AG04450 (cell line): ENCODE measurements around the gene THBS4. TPM values are rescaled to one million over a fixed set of nuclear protein-coding genes. Genes with fewer than 3 reads are reported as not detected.

Experiments
- CTCF ChIA-PET: fragments of 300-600, 350-600 bp; formaldehyde crosslinking; extraction: SDS; loops from one replicate; lab custom pipeline; 2022; ENCODE audit warnings: antibody characterized with exemption, inconsistent platforms; lab: Charles Lee
- POLR2A ChIA-PET: fragments of 350-600 bp; formaldehyde crosslinking; extraction: SDS; loops from one replicate; lab custom pipeline; 2021; ENCODE audit warnings: antibody characterized with exemption, inconsistent platforms; lab: Yijun Ruan, JAX
- DNase-seq: peaks from one replicate; pipeline ENCODE4 v3.0.0-alpha.2; 2011; ENCODE audit warnings: low read depth, low spot score
- H3K27ac ChIP-seq: one replicate; pipeline ENCODE4 v1.5.1; 2012; ENCODE audit warnings: low read depth, low read length, control low read depth
- H3K27me3 ChIP-seq: one replicate; pipeline ENCODE4 v1.6.0; 2012; ENCODE audit warnings: low read length; ENCODE audit not compliant: control insufficient read depth, insufficient read depth
- H3K4me3 ChIP-seq: 2 replicates; pipeline ENCODE4 v1.5.1; 2011; ENCODE audit warnings: mild to moderate bottlenecking, low read depth, low read length, control low read depth
- H3K9me3 ChIP-seq: 2 replicates; pipeline ENCODE4 v1.5.1; 2012; ENCODE audit warnings: low read length; ENCODE audit not compliant: control insufficient read depth, insufficient read depth
- polyA minus RNA-seq: library from RNA; depleted of rRNA, polyadenylated mRNA; stranded (reverse); fragments of >200 nt; gene quantifications from 2 replicates; pipeline ENCODE4 v1.2.3, GENCODE V29; 2011; rRNA and poly(A)+ RNA removed
- polyA plus RNA-seq: library from polyadenylated mRNA; depleted of rRNA; stranded (reverse); fragments of >200 nt; gene quantifications from 2 replicates; pipeline ENCODE4 v1.2.3, GENCODE V29; 2011; rRNA removed
- TF ChIP-seq, protein P1 (sequence below): IDR thresholded peaks from 2 replicates; pipeline ENCODE4 v1.5.1; 2011; ENCODE audit warnings: low read depth, low read length, control low read depth, inconsistent platforms

Gene THBS4
- polyA plus RNA-seq, result 0.94 and 1.2 TPM in 2 replicates
- polyA minus RNA-seq, result 1.6 and 1.7 TPM in 2 replicates

DNA sequence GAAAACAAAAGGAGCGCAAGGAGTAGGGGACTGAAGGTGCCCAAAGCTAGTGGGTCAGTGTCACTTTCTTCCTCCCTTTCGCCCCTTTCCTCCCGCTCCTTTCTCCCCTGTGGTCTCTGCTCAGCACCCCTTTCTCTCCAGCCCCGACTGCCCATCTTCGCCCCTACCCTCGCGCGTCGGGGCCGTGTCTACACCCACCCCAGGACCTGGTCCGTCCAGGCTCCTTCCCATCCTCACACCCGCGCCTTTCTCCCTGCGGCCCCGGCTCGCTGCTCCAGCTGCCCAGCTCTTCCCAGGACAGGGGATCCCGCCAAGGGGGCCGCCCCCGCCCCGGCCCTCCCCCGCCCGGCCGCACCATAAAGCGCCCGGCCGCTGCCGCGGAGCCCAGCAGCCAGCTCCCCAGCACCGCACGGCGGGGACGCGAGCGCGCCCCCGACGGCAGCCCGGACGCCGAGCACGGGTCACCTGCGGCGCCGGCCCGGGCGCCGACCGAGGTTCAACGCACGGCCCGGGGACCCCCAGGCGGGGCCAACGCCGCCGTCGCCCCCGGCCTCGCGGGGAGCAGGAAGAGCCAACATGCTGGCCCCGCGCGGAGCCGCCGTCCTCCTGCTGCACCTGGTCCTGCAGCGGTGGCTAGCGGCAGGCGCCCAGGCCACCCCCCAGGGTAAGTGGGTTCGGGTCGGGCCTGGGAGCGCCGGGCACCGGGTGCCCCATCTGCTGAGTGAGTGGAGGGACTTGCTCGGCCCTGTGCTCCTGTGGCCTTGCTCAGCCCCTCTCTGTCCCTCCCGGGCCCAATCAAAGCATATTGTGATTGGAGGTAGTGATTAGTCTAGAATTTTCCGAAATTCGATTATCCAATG, at the start of gene THBS4:
THBS4 (plus strand) TSS at position 387 of the 860 bp plus-strand sequence; CDS start at position 577, 190 bp downstream.
- TF ChIP-seq, protein P1, sequence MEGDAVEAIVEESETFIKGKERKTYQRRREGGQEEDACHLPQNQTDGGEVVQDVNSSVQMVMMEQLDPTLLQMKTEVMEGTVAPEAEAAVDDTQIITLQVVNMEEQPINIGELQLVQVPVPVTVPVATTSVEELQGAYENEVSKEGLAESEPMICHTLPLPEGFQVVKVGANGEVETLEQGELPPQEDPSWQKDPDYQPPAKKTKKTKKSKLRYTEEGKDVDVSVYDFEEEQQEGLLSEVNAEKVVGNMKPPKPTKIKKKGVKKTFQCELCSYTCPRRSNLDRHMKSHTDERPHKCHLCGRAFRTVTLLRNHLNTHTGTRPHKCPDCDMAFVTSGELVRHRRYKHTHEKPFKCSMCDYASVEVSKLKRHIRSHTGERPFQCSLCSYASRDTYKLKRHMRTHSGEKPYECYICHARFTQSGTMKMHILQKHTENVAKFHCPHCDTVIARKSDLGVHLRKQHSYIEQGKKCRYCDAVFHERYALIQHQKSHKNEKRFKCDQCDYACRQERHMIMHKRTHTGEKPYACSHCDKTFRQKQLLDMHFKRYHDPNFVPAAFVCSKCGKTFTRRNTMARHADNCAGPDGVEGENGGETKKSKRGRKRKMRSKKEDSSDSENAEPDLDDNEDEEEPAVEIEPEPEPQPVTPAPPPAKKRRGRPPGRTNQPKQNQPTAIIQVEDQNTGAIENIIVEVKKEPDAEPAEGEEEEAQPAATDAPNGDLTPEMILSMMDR, result no peak
- no peak for DNase-seq
- H3K4me3 ChIP-seq, result no peak within 1 kb of the TSS
- peaks cover 45% of the 10 kb centered on the region for H3K27me3 ChIP-seq
- ChIA-PET CTCF (interaction anchor here (1.4 kb wide), 1 partner anchor 48 kb away, joined by 4 read pairs; no protein-coding TSS in a partner anchor), POLR2A (no interaction called here)
- no peak within 1 kb of the TSS for H3K27ac ChIP-seq
- no peaks in the 10 kb centered on the region for H3K9me3 ChIP-seq

DNA sequence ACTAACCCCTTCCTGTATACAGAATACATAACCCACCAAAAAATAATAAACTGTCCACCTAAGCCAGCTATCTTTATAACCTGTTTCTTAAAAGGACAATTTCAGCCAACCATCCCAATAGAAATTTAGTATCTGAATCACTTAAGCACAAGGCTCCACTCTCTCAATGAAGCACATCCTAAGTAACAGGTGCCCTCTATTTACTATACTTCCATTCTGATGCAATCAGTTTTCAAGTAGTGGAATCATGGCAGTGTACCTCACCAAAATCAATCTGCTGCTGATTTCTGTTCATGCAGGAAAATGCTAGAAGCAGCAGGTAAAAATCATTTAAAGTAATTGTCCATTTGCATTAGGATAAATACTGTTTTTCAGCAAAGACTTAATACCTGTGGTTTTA, 48.9 kb upstream of the THBS4 start:
- TF ChIP-seq, protein P1, result no peak
- DNase-seq, result no peak
- Histone ChIP-seq H3K27ac (no peak overlapping the region), H3K4me3 (no peak overlapping the region), H3K9me3 (no peaks in the 10 kb centered on the region), H3K27me3 (no peaks in the 10 kb centered on the region)
- POLR2A ChIA-PET, result interaction anchor here (0.6 kb wide), 1 partner anchor 876 kb away, joined by 4 read pairs; no protein-coding TSS in a partner anchor
- CTCF ChIA-PET, result no interaction called here

DNA sequence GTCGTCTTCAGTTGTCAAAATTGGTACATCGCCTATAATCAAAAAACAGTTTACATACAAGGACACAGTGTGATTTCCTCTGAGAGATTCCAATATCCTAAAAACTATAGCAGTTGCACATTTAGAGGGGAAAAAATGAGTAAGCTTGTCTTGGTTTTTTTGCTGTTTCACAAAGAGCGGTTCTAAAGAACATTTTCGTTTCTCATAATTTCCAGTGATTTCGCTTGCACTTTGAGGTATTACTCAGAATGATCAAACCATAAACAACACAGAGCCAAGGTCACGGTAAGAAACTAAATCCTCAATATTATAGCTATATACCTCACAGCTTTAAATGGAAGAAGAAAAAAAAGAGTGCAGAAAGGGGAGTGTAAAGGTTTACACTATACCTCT, 44.9 kb upstream of the THBS4 start:
- DNase-seq, result no peak
- H3K27me3 ChIP-seq, result no peaks in the 10 kb centered on the region
- TF ChIP-seq, protein P1, result no peak
- POLR2A ChIA-PET, result interaction anchor here (1.0 kb wide), 1 partner anchor 36 kb away, joined by 3 read pairs; no protein-coding TSS in a partner anchor
- H3K27ac ChIP-seq, result no peak overlapping the region
- peak overlapping the region; percentile 84 for H3K4me3 ChIP-seq
- no peaks in the 10 kb centered on the region for H3K9me3 ChIP-seq
- CTCF ChIA-PET, result interaction anchor here (0.9 to 2.5 kb wide), 3 partner anchors 13 to 93 kb away, joined by 3 to 7 read pairs (median 4); no protein-coding TSS in a partner anchor

DNA sequence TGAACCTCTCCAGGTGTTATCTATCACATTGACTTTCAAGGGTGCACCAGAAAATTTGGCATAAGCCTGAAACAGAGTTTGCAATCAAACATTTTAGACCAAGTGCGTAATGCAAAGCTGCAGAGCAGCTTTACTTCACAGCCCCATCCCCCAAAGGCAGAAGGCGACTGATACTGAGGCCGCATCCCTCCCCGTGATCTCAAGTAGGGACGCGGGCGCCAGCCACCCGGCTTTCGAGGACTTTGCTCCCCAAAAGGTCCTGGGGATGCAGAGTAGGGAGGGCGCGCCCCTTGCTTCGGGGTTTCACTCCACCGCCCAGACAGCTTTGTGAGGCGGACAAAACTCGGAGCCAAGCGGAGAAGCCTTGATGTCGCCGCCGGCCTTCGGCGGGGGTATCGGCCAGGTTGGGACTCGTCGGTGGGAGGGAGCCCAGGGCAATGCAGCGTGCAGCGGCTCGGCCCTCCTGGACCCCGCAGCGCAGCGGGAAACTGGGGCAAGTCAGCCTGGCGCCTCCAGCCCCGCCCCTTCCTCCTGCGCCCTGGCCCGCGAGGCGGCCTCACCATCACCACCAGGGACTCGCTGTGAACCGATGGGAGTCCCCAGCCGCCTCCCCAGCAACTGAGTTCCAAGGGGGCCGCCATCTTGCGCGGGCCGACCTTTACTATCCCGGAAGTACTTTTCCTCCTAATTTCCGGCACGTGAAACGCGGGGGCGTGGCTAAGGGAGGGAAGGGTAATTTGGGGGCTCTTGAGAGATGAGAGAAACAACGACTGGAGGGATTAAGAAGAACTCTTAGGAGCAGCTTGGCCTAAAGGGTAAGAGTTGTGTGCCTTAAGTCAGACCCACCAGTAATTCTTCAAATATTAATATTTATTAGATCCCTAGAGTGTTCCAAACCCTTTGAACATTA, 44.3 kb upstream of the THBS4 start, which contains the start of gene MTX3:
MTX3 (minus strand) TSS at position 665 of the 910 bp plus-strand sequence; CDS start at position 641, 24 bp downstream.
- Histone ChIP-seq H3K4me3 (peak within 1 kb of the TSS; percentile 84), H3K9me3 (no peaks in the 10 kb centered on the region), H3K27me3 (no peaks in the 10 kb centered on the region), H3K27ac (peak within 1 kb of the TSS; percentile 76)
- ChIA-PET POLR2A (interaction anchor here (1.0 kb wide), 1 partner anchor 36 kb away, joined by 3 read pairs; no protein-coding TSS in a partner anchor), CTCF (interaction anchor here (0.9 to 2.5 kb wide), 3 partner anchors 13 to 93 kb away, joined by 3 to 7 read pairs (median 4); no protein-coding TSS in a partner anchor)
- peak; percentile 41 for DNase-seq
- TF ChIP-seq, protein P1, result no peak
